Breast epithelium (tissue), 4 donors: ENCODE measurements around the gene SFSWAP. TPM values are rescaled to one million over a fixed set of nuclear protein-coding genes. Genes with fewer than 3 reads are reported as not detected.
A peak's percentile ranks its signal among the peaks of the same experiment; 100 is the strongest.
"Not testable (repeated sequence)": the region's sequence is repeated elsewhere in the genome, so short reads cannot be mapped to it uniquely, and the experiment has no call there.

ENCODE experiments used
- DNase-seq, 2 donors: peaks; one replicate each; pipeline ENCODE4 v3.0.0-alpha.2; 2019; ENCODE audit warnings: low spot score in 2 of 2
- H3K27ac ChIP-seq, 2 donors: fragments of 200-600 bp; sonication (generic) in 1 of 2; one replicate each; pipeline ENCODE4 v1.5.1; 2016 to 2019; ENCODE audit warnings: mild to moderate bottlenecking in 1 of 2
- H3K27me3 ChIP-seq, 2 donors: fragments of 200-600 bp; sonication (generic) in 1 of 2; one replicate each; pipeline versions ENCODE4 v1.5.1 to v1.6.0; 2017 to 2019; ENCODE audit warnings: control low read depth in 1 of 2, mild to moderate bottlenecking in 1 of 2
- H3K36me3 ChIP-seq: fragments of 200-600 bp; one replicate; pipeline ENCODE4 v1.5.1; 2019
- H3K4me1 ChIP-seq, 2 donors: fragments of 200-600 bp; sonication (generic); one replicate each; pipeline ENCODE4 v1.5.1; 2016 to 2019; ENCODE audit warnings: control low read depth in 1 of 2
- H3K4me3 ChIP-seq, 3 donors: fragments of 200-600 bp; sonication (generic); 1 replicate in 2 of 3; 2 replicates in 1 of 3; pipeline ENCODE4 v1.5.1; 2016 to 2019; ENCODE audit warnings: mild to moderate bottlenecking in 3 of 3, moderate library complexity in 2 of 3
- H3K9me3 ChIP-seq, 2 donors: fragments of 200-600 bp; sonication (generic) in 1 of 2; one replicate each; pipeline ENCODE4 v1.5.1; 2016 to 2019; ENCODE audit warnings: control low read depth in 1 of 2
- CTCF ChIP-seq, 3 donors: fragments of 450-650 bp; IDR thresholded peaks; one replicate each; pipeline ENCODE4 v1.5.1; 2016 to 2017; ENCODE audit warnings: antibody characterized with exemption in 3 of 3, mild to moderate bottlenecking in 3 of 3, moderate library complexity in 3 of 3
- POLR2A ChIP-seq: fragments of 450-650 bp; IDR thresholded peaks from one replicate; pipeline ENCODE4 v1.6.1; 2016; ENCODE audit warnings: antibody characterized with exemption, mild to moderate bottlenecking, moderate library complexity
- POLR2AphosphoS5 ChIP-seq, 3 donors: sonication (generic); formaldehyde crosslinking; IDR thresholded peaks; one replicate each; pipeline ENCODE4 v1.6.1; 2017; ENCODE audit warnings: antibody characterized with exemption in 3 of 3
- intact Hi-C: fragments of 100-400 bp; cut with DNase I; formaldehyde crosslinking; loops from one replicate; pipeline ENCODE4 v1.15.1; 2023; ENCODE audit warnings: low total_unique reads
- total RNA-seq, 3 donors: library from RNA; depleted of rRNA; stranded (reverse); fragments of >200 nt; gene quantifications; one replicate each; pipeline ENCODE4 v1.1.0, GENCODE V29; 2016

Gene SFSWAP
- total RNA-seq, 3 donors from 2014 or later, result 34.9 to 54.7 (median 49.8) TPM

DNA sequence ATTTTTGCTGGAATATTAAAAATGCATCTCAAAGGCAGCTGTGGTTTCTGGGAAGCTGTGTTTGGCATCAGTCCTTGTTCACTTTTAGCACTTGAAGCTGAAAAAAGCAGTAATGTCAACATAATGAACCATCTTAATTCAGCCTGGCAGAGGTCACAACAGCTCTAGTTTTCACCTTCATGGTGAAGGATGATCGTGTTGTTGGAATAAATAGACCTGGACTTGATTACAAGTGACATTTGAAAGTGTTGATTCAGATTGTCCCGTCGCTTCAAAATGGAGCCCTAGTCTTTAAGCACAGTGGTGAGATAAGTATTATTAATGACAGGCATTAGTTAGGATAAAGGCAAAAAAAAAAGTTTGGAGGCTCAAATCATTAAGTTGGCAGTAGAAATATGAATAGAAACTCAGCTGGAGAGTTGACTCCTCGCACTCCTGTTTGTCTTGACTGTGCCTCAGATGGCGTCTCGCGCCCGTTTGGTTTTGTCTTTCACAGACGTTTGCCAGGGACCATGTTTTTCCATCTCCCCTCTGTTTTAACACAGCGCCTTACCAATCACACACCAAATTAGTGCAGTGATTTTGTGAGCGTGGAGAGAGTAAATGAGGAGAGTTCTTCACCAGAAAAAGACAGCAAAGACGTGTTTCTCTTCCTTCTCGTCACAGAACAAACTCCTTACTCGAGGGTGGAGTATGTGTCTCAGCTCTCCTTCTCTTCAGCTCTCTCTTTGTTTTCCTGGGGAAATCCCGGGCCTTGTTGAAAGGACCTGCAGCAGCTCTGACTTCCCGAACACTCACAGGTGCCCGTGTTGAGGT, 63.9 kb downstream of the SFSWAP start:
- Histone ChIP-seq H3K4me3 (no peak overlapping the region), H3K4me1 (no peaks in the 10 kb centered on the region), H3K27ac (no peak overlapping the region), H3K36me3 (peaks cover 9% of the 10 kb centered on the region), H3K27me3 (no peaks in the 10 kb centered on the region), H3K9me3 (no peaks in the 10 kb centered on the region)
- intact Hi-C loops, result no loop called here
- peak in 1 of 2 donors; percentile 24 for DNase-seq
- TF ChIP-seq CTCF (IDR thresholded peaks at IDR 0.05), result no peak
- no peak for TF ChIP-seq POLR2AphosphoS5 (IDR thresholded peaks at IDR 0.05)
- no peak for TF ChIP-seq POLR2A

DNA sequence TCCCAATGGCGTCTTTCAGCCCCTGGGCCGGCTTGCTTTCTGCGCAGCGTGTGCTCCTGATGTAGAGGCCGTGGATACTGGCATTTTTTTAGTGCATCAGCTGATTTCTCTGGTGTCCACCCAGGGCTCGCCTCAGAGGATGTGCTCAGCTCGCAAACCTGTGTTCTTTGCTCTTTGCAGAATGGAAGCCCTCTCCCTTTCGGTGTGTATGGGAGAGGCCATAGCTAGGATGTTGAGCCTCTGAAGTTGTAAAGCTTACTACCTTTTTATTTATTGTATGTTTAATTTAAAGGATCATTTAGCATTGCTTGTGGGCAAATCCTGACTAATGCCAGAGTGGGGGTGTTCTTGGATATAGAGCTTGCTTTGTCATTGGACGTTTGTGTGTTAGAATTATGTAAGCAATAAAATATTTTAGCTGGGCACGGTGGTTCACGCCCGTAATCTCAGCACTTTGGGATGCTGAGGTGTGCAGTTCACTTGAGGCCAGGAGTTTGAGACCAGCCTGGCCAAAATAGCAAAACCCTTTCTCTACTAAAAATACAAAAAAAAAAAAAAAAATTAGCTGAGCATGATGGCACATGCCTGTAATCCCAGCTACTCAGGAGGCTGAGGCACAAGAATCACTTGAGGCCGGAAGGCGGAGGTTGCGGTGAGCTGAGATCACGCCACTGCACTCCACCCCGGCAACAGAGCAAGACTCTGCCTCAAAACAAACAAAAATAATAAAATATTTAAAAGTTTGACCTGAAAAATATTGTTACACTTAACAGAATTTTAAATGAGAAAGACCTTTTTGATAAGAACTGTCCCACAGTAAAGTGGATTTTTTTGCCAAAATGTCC, 64.7 kb downstream of the SFSWAP start:
- Histone ChIP-seq H3K9me3 (no peaks in the 10 kb centered on the region), H3K27ac (no peak overlapping the region), H3K27me3 (no peaks in the 10 kb centered on the region), H3K4me1 (no peaks in the 10 kb centered on the region), H3K4me3 (no peak overlapping the region), H3K36me3 (peaks cover 9% of the 10 kb centered on the region)
- intact Hi-C loops, result no loop called here
- TF ChIP-seq POLR2A (no peak), CTCF (IDR thresholded peaks at IDR 0.05) (no peak), POLR2AphosphoS5 (IDR thresholded peaks at IDR 0.05) (no peak)
- DNase-seq, result peak in 1 of 2 donors; percentile 0

DNA sequence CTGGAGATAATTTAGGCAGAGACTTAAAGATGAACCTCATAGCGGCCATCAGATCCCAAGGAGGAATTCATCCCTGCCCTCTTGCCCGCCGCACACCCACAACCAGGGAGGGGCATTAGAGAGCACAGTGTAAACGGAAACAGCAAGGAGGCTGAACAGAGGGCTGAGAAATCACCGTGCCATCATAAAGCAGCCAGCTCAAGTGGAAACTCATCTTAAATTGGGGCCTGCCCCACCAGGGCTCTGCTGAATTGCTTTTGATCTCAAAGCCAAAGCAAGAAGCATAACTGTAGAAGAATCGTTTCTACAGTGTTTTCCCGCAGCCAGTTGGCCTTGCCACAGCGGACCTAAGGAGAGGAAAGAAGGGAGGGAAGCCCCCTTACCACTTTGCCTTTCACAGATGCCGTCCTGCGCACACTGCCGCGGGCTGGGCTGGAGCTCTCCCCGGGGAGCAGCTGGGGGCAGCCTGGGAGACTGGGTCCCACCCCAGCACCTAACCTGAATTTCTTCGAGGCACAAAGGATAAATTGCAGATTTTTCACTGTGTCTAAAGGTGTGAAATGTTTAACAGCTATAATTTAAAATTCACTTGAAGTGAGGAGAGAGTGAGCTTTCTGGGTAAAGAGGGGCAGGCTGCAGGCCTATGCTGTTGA, 65.5 kb downstream of the SFSWAP start:
- H3K4me1 ChIP-seq, result no peaks in the 10 kb centered on the region
- intact Hi-C loops, result no loop called here
- no peak overlapping the region for H3K27ac ChIP-seq
- H3K4me3 ChIP-seq, result no peak overlapping the region
- H3K27me3 ChIP-seq, result no peaks in the 10 kb centered on the region
- TF ChIP-seq POLR2A (no peak), POLR2AphosphoS5 (IDR thresholded peaks at IDR 0.05) (no peak), CTCF (IDR thresholded peaks at IDR 0.05) (no peak)
- DNase-seq, result peak in 1 of 2 donors; percentile 28
- peaks cover 9% of the 10 kb centered on the region for H3K36me3 ChIP-seq
- H3K9me3 ChIP-seq, result no peaks in the 10 kb centered on the region

- H3K27me3 ChIP-seq, H3K9me3 ChIP-seq, H3K36me3 ChIP-seq, intact Hi-C loops, H3K4me1 ChIP-seq, H3K4me3 ChIP-seq, DNase-seq, H3K27ac ChIP-seq: not testable (repeated sequence)
Observed at GRCh38 chr12:131777269-131777668, 66.4 kb downstream of the SFSWAP start.

DNA sequence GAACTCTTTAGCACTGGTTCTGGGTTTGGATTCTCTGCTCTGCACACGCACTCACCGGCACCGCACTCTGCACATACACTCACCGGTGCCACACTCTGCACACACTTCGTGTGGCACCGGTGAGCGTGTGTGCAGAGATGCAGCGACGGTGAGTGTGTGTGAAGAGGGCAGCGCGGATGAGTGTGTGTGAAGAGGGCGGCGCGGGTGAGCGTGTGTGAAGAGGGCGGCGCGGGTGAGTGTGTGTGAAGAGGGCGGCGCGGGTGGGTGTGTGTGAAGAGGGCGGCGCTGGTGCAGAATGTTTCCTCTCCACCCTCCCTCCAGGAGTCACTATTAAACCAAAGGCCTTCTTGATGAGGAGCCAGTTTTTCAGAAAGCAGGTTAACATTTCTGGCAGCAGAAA, 68.1 kb downstream of the SFSWAP start:
- Histone ChIP-seq H3K36me3 (no peaks in the 10 kb centered on the region), H3K9me3 (no peaks in the 10 kb centered on the region), H3K27ac (no peak overlapping the region), H3K4me3 (no peak overlapping the region), H3K27me3 (no peaks in the 10 kb centered on the region), H3K4me1 (no peaks in the 10 kb centered on the region)
- intact Hi-C loops, result no loop called here
- TF ChIP-seq POLR2AphosphoS5 (IDR thresholded peaks at IDR 0.05) (no peak), POLR2A (no peak), CTCF (IDR thresholded peaks at IDR 0.05) (no peak)
- no peak for DNase-seq
